Activated CD4-positive, alpha-beta T cell treated with anti-CD3 and anti-CD28 coated beads for 24 hours (primary cell): ENCODE data around the gene ATM.
A peak's percentile ranks its signal among the peaks of the same experiment; 100 is the strongest.

Source experiments
- DNase-seq, 2 donors: peaks; one replicate each; pipeline ENCODE4 v3.0.0-alpha.2; 2020; ENCODE audit warnings: low read depth in 2 of 2

ATM gene, protein sequence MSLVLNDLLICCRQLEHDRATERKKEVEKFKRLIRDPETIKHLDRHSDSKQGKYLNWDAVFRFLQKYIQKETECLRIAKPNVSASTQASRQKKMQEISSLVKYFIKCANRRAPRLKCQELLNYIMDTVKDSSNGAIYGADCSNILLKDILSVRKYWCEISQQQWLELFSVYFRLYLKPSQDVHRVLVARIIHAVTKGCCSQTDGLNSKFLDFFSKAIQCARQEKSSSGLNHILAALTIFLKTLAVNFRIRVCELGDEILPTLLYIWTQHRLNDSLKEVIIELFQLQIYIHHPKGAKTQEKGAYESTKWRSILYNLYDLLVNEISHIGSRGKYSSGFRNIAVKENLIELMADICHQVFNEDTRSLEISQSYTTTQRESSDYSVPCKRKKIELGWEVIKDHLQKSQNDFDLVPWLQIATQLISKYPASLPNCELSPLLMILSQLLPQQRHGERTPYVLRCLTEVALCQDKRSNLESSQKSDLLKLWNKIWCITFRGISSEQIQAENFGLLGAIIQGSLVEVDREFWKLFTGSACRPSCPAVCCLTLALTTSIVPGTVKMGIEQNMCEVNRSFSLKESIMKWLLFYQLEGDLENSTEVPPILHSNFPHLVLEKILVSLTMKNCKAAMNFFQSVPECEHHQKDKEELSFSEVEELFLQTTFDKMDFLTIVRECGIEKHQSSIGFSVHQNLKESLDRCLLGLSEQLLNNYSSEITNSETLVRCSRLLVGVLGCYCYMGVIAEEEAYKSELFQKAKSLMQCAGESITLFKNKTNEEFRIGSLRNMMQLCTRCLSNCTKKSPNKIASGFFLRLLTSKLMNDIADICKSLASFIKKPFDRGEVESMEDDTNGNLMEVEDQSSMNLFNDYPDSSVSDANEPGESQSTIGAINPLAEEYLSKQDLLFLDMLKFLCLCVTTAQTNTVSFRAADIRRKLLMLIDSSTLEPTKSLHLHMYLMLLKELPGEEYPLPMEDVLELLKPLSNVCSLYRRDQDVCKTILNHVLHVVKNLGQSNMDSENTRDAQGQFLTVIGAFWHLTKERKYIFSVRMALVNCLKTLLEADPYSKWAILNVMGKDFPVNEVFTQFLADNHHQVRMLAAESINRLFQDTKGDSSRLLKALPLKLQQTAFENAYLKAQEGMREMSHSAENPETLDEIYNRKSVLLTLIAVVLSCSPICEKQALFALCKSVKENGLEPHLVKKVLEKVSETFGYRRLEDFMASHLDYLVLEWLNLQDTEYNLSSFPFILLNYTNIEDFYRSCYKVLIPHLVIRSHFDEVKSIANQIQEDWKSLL (N-terminal part only)

DNA sequence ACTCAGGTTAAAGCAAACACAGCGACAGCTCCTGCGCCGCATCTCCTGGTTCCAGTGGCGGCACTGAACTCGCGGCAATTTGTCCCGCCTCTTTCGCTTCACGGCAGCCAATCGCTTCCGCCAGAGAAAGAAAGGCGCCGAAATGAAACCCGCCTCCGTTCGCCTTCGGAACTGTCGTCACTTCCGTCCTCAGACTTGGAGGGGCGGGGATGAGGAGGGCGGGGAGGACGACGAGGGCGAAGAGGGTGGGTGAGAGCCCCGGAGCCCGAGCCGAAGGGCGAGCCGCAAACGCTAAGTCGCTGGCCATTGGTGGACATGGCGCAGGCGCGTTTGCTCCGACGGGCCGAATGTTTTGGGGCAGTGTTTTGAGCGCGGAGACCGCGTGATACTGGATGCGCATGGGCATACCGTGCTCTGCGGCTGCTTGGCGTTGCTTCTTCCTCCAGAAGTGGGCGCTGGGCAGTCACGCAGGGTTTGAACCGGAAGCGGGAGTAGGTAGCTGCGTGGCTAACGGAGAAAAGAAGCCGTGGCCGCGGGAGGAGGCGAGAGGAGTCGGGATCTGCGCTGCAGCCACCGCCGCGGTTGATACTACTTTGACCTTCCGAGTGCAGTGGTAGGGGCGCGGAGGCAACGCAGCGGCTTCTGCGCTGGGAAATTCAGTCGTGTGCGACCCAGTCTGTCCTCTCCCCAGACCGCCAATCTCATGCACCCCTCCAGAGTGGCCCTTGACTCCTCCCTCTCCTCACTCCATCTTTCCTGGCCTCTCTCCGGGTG is at the start of gene ATM, which contains the start of gene NPAT:
ATM (plus strand) TSS at position 494 of the 774 bp plus-strand sequence. CDS start 4,558 bp downstream, outside the sequence.
NPAT (minus strand) TSS at position 65 of the 774 bp plus-strand sequence. CDS start 102 bp downstream, outside the sequence.
- peak; percentile 94 to 97 for DNase-seq

DNA sequence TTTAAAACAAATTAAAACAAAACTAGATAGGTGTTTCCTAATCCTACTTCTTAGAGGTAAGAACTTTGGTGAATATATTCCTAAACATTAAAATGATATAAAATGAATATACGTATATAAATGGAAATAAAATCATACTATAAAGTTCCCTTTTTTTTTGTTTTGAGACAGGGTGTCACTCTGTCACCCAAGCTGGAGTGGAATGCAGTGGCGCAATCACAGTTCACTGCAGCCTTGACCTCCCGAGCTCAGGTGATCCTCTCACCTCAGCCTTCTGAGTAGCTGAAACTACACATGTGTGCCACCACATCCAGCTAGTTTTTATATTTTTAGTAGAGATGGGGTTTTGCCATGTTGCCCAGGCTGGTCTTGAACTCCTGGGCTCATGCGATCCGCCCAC is 45.3 kb upstream of the ATM start:
- DNase-seq, result no peak

DNA sequence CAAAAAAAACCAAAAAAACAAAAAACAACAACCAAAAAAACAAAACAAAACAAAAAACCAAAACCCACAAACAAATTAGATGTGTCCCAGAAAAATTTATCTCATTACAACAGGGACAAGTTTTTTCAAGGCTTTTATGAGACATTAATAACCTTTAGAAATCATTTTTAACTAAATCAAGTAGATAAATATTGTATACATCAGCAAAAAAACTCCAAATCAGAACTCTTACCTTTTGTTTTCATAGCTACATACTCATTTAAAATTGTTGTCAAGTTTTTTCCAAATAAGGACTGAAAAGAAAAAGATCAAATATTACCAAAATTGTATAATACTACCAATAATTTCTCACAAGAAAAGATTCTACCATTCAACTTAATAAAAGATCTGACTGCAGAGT is 29.1 kb upstream of the ATM start:
- DNase-seq, result no peak

DNA sequence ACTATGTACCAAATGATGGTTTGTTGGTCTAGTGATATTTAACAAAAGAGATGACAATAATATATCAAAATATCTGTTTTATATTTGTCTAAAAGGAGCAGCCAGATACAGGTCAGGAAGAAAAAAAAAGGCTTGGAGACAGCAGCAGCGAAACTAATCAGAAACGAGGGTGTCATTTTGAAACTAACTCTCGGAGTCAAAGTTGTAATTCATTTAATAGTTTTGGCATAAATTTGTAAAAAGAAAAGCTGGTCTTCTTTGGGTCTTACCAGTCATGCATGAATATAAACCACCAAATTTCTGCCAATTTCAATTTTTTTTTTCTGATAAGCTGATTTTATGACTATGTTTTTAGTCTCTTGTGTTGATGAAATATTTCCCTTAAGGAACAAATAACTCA is 26.0 kb upstream of the ATM start:
- no peak for DNase-seq

DNA sequence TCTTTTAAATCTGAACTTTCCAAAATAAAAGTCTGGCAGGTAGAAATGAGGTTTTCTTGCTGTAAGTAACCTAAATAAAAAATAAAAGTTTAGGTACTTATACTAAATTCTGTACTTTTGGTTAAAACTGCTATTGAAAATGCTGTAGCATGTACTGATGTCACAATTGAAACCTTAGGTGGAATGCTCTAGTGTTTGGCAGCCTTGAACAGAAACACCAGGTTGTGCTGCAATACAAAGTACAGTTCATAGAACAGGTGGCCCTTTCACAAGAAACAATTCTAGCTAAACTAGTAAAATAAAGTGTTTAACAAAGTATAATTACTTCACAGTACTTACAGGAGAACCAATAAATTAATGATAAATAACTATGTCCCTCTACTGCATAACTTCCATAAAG is 25.5 kb upstream of the ATM start:
- no peak for DNase-seq

DNA sequence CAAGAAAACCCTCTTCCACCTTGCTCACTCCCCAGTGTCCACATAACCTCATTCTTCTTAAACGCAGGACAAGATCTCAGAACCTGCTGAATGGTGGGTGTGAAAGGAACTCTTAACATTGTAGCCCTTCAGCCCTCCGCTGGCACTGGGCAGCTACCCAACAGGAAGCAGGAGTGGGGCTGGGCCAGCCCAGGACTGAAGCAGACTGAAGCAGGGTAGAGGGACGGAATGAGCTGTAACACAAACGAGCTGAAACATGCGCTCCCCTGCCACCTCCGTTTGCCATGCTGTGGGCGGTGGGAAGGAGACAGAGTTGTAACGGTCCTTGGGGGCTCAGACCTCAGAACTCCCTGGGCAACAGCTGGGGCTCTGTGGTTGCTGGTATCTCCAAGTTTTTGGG is 24.0 kb upstream of the ATM start:
- no peak for DNase-seq

DNA sequence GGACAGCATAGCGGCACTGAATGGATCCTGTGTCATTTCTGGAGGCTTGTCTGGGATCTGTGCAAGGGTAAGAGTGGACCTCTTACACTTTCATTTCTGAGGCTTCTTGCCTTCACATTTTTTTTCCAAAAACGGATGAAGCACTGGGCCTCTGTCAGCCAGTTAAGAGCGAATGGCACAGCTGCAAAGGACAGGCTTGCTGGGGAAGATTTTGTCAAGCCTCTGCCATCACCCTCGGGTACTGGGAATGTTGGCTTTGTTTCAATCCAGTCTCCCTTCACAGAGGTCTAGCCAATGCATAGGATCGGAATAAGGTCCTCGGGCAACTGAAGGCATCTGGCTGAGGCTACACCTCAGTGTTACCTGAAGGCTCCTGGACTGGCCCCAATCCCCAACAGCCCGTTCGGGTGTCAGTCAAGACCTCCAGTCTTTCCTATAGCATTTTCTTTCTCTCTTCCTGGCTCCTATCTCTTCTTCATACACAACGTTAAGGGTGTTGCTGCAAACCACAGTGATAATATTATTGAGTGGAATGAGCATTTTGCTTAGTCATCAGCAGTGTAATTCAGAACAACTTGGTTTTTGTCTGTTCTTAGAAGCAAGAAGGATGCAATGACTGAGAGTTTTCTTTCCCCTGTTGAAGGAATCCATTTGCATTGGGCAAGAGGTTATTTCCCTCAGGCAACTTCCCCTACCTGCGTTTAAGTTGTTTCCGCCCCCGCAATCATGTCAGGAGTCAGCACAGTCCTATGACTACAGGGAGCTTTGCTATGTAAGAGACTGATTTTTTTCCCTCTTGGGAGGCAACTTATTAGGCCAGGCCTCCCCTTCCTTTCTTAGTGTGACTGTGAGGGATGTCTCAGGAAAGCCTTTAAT is 23.2 kb upstream of the ATM start:
- peak; percentile 41 to 60 for DNase-seq

DNA sequence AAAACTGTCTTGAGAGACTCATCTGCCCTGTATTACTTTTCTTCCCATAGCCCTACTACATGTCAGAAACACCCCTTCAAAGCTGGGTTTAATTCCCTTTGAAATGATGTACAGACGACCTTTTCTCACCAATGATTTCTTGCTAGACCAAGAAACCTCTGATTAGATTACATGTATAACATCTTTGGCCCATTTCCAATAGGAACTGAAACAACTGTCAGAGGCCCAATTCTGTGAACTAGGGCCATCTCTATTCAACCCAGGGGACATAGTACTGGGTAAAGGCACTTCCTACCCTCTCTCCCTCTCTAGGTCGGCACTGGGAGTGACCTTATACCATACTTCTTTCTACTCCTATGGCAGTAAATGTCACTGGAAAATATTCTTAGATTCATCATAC is 19.8 kb upstream of the ATM start:
- DNase-seq, result no peak

DNA sequence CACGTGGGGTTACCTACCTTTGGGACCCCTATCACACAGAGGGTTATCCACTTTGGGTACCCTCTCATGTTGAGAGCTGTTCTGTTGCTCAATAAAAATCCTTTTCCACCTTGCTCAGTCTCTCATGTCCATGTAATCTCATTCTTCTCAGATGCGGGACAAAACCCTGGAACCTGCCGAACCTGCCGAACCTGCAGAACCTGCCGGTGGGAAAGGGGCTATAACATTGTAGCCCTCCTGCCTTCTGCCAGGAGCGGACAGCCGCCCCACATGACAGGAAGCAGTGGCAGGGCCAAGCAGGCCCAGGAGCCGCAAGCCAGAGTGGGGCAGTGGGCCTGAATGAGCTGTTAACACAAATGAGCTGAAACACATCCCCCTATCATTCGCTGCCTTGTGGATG is 18.5 kb upstream of the ATM start:
- no peak for DNase-seq

DNA sequence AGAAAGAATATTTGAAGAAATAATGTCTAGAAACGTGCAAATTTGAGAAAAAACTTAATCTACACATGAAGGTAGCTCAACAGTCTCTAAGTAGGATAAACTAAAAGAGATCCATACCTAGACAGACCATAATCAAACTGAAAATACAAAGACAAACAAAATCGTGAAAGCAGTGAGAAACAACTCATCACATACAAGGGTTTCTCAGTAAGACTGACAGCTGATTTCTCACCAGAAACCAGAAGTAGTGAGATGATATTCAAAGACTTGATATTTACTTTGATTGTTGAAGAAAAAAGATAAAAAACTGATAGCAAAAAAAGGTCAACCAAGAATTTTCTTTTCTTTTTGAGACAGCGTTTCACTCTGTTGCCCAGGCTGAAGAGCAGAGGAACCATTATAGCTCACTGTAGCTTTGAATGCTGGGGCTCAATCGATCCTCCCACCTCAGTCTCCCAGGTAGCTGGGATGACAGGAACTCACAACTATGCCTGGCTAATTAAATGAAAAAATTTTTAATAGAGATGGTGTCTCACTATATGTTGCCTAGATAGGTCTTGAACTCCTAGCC is 17.9 kb upstream of the ATM start:
- no peak for DNase-seq

DNA sequence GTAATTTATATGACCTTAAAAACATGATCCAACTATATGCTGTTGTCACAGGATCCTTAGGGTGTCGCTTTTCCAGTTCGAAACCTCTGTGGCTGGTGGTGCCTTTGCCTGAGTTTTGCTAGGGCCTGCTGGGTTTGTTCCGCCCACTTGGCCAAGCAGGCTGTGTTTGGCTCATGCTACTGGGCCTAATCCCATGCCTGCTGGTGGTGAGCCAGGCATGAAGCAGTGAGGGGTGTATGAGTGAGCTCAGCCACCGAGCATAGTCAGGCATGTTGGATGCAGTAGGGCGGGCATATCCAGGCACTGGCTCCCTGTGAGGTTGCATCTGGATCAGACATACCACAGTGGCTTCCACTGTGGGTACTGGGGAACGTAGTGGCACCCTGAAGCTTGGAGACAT is 16.7 kb upstream of the ATM start:
- DNase-seq, result no peak

DNA sequence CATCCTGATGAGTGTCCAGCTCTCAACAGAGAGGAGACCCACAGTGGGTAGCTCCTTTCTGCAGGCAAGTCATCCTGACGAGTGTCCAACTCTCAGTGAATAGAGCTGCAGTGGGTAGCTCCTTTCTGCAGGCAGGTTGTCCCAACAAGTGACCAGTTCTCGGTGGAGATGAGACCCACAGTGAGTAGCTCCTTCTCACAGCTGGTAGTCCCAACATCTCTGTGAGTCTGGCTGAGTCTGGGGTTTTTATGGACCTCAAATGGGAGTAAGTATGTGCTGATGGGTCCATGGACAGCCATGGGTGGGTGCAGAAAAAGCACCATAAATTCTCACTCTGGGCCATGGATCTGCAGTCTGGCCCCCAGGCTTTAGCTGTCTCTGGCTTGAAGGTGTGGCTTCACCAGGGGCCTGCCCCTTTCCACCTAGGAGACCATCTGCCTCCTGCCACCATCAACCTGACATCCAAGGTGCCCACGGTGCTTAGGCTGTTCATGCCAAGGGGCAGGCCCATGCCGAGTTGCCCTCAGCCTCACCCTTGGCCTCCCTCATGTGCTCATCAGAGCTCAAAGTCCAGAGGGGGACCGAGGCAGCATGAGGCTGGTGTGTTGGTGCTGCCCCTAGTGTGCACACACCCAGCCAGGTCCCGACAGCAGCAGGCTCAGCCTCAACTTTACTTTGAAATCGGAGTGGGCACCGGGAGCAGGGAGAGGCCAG is 15.7 kb upstream of the ATM start:
- no peak for DNase-seq

DNA sequence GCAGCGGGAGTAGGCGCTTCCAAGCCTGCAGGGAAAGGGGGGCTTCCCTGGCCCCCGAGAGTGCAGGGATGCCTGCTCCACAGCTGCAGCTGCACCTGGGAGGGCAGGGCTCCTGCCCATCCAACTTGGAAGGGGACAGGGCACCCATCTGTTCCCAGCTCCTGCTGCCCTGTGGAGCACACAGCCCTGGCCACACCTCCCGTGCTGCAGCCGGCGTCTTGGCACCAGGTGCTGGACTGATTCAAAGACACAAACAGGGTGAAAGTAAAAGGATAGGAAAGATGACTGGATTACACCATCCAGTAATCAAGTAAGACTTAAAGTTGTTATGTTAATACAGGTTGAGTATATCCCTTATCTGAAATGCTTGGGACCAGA is 15.2 kb upstream of the ATM start:
- DNase-seq, result no peak

DNA sequence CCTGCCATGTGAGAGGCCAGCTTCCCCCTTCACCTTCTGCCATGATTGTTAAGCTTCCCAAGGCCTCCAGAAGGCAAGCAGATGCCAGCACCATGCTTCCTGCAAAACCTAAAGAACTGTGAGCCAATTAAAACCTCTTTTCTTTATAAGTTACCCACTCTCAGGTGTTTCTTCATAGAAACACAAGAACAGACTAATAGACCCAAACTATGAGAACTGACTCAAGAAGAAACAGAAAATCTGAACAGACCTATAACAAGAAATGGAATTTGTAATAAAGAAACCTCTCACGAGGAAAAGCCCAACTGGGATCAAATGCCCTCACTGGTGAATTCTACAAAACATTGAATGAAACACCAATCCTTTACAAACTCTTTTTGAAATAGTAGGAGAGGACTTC is 12.4 kb upstream of the ATM start:
- DNase-seq, result no peak

DNA sequence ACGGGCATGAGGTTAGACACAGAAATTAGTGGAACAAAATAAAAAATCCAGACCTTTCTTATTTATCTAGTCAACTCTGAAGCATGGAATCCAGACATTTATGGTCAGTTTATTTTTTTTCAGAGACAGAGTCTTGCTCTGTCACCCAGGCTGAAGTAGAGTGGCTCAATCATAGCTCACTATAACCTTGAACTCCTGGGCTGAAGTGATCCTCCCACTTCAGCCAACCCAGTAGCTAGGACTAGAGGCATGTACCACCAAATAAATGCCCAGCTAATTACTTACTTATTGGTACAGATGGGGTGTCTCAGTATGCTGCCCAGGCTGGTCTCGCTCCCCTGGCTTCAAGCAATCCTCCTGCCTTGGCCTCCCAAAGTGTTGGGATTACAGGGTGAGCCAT is 9.1 kb upstream of the ATM start:
- DNase-seq, result no peak

DNA sequence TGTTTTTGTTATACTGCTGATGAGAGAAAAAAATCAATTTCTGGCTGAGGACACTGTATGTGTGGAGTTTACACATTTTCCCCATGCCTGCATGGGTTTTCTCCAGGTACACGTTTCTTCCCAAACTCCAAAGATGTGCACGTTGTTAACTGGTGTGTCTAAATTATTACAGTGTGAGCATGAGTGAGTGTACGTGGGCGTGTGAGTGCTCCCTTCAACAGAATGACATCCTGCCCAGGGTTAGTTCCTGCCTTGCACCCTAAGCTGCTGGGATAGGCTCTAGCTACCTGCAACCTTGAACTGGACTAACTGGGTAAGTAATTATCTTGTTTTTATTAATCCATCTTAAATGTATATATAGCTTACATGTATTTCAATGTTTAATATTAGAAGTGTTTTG is 5.9 kb upstream of the ATM start:
- DNase-seq, result no peak

DNA sequence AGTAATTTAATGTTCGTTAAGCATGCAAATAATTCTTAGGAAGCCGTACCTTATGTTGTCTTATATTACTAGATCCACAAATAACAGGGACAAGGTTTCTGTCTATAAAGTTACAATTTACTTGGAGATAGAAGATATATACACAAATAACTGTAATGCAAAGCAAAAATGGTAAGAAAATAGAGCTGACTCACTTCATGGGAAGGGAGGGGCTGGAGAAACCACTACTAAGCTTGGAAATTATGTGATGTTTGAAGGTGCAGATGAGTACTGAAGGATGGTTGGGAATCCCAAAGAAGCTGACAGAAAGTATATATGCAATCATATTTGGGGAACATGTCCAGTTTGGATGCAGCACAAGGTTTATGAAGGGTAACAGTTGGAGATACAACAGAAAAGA is 4.4 kb upstream of the ATM start:
- DNase-seq, result no peak

DNA sequence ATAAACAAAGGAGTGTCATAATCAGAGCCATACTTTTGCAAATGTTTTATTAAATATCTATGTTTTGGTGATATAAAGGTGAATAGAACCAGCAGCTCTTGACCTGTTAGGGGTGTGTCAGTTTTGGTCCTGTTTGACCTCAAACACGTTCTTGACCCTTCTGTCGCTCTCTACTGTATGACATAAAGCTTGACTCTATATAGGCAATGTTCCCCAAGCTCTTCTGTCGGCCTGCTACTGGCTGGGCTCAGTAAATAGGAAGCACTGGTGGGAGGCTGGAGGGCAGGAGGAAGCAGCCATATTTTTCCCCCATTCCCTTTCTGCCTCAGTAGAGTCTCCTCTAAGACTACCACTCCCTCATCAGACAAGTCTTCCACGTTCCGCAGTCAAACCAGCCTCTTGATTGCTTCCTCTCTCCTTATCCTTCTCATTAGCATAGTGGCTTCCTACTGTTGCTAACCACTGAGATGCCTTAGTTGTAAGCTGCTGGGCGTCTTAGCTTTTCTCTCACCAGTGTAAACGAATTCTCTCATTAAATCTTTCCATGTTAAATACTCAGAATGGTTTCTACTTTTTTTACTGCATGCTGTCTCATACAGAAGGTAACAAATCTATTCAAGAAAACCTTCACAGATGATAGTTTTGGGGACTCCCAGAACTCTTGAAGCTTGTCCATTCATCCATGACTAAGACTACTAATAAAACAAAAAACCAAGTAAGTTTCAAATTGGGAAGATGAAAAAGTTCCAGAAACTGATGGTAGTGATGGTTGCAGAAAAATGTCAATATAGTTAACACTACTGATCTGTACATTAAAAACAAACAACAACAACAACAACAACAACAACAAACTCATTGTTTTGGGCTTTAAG is 3.7 kb upstream of the ATM start:
- DNase-seq, result no peak
